ENCODE data around the gene SORL1. TPM values are rescaled to one million over a fixed set of nuclear protein-coding genes. Genes with fewer than 3 reads are reported as not detected.
A peak's percentile ranks its signal among the peaks of the same experiment; 100 is the strongest.
"Not testable (repeated sequence)": the region's sequence is repeated elsewhere in the genome, so short reads cannot be mapped to it uniquely, and the experiment has no call there.

SORL1 gene
- total RNA-seq, result 100 to 1,000 TPM; 115 to 116 TPM

GRCh38 chr11:121451986-121452608 lies at the start of gene SORL1:
SORL1 (plus strand) TSS chr11:121452314; CDS start chr11:121452332, 18 bp downstream.
- Mint-ChIP-seq H3K4me3 (peak within 1 kb of the TSS; percentile 94), H3K4me1 (peaks cover 86% of the 10 kb centered on the region), H3K27ac (peak within 1 kb of the TSS; percentile 90), H3K27me3 (no peaks in the 10 kb centered on the region), H3K9me3 (no peaks in the 10 kb centered on the region), H3K36me3 (ENCODE audit: low read depth) (peaks cover 55% of the 10 kb centered on the region)
- ChIA-PET CTCF (interaction anchor here (0.6 to 4.6 kb wide), 12 partner anchors 10 to 200 kb away, joined by 3 to 91 read pairs (median 4); no protein-coding TSS in a partner anchor), POLR2A (interaction anchor here (0.6 to 5.7 kb wide), 14 partner anchors 12 to 160 kb away, joined by 3 to 187 read pairs (median 5); partner anchors contain the start of gene SC5D)
- peak; percentile 78 for DNase-seq

GRCh38 chr11:121405646-121406045 lies 46.5 kb upstream of the SORL1 start:
- Mint-ChIP-seq H3K36me3 (ENCODE audit: low read depth) (peaks cover 3% of the 10 kb centered on the region), H3K27me3 (no peaks in the 10 kb centered on the region), H3K9me3 (peaks cover 9% of the 10 kb centered on the region), H3K4me3 (no peak overlapping the region), H3K27ac (no peak overlapping the region), H3K4me1 (peaks cover 2% of the 10 kb centered on the region)
- POLR2A ChIA-PET, result interaction anchor here (0.8 to 1.4 kb wide), 2 partner anchors 22 to 27 kb away, joined by 3 to 4 read pairs; no protein-coding TSS in a partner anchor
- DNase-seq, result no peak
- CTCF ChIA-PET, result interaction anchor here (0.6 to 1.3 kb wide), 2 partner anchors 12 to 14 kb away, joined by 3 read pairs; no protein-coding TSS in a partner anchor

GRCh38 chr11:121406291-121406690 lies 45.8 kb upstream of the SORL1 start:
- no peak overlapping the region for H3K4me3 Mint-ChIP-seq
- peaks cover 3% of the 10 kb centered on the region for H3K36me3 Mint-ChIP-seq (ENCODE audit: low read depth)
- DNase-seq, result no peak
- H3K27me3 Mint-ChIP-seq, result no peaks in the 10 kb centered on the region
- ChIA-PET CTCF (interaction anchor here (0.8 to 1.3 kb wide), 2 partner anchors 13 to 79 kb away, joined by 3 read pairs; no protein-coding TSS in a partner anchor), POLR2A (interaction anchor here (1.4 kb wide), 1 partner anchor 21 kb away, joined by 3 read pairs; no protein-coding TSS in a partner anchor)
- H3K4me1 Mint-ChIP-seq, result peaks cover 5% of the 10 kb centered on the region
- H3K27ac Mint-ChIP-seq, result no peak overlapping the region
- H3K9me3 Mint-ChIP-seq, result peaks cover 9% of the 10 kb centered on the region

GRCh38 chr11:121408830-121409229 lies 43.3 kb upstream of the SORL1 start:
- DNase-seq, result no peak
- H3K36me3 Mint-ChIP-seq (ENCODE audit: low read depth), result no peaks in the 10 kb centered on the region
- no peak overlapping the region for H3K4me3 Mint-ChIP-seq
- no peak overlapping the region for H3K27ac Mint-ChIP-seq
- H3K4me1 Mint-ChIP-seq, result peaks cover 11% of the 10 kb centered on the region
- H3K27me3 Mint-ChIP-seq, result no peaks in the 10 kb centered on the region
- POLR2A ChIA-PET, result no interaction called here
- CTCF ChIA-PET, result interaction anchor here (0.8 kb wide), 1 partner anchor 16 kb away, joined by 3 read pairs; no protein-coding TSS in a partner anchor
- no peaks in the 10 kb centered on the region for H3K9me3 Mint-ChIP-seq

GRCh38 chr11:121410041-121410440 lies 42.1 kb upstream of the SORL1 start:
- DNase-seq; CTCF ChIA-PET; POLR2A ChIA-PET; H3K27ac Mint-ChIP-seq; H3K4me3 Mint-ChIP-seq; H3K36me3 Mint-ChIP-seq (ENCODE audit: low read depth); H3K27me3 Mint-ChIP-seq; H3K9me3 Mint-ChIP-seq: not testable (repeated sequence)
- H3K4me1 Mint-ChIP-seq, result peaks cover 12% of the 10 kb centered on the region

- DNase-seq; H3K27me3 Mint-ChIP-seq; H3K9me3 Mint-ChIP-seq; H3K27ac Mint-ChIP-seq; H3K36me3 Mint-ChIP-seq (ENCODE audit: low read depth); POLR2A ChIA-PET; H3K4me3 Mint-ChIP-seq: not testable (repeated sequence)
- H3K4me1 Mint-ChIP-seq, result peaks cover 22% of the 10 kb centered on the region
- CTCF ChIA-PET, result interaction anchor here (1.5 kb wide), 1 partner anchor 40 kb away, joined by 4 read pairs; no protein-coding TSS in a partner anchor
Measured at GRCh38 chr11:121411330-121411729, 40.8 kb upstream of the SORL1 start.

GRCh38 chr11:121412000-121412587 lies 40.0 kb upstream of the SORL1 start:
- Mint-ChIP-seq H3K4me1 (peaks cover 28% of the 10 kb centered on the region), H3K27ac (no peak overlapping the region), H3K36me3 (ENCODE audit: low read depth) (no peaks in the 10 kb centered on the region), H3K9me3 (no peaks in the 10 kb centered on the region), H3K4me3 (no peak overlapping the region), H3K27me3 (no peaks in the 10 kb centered on the region)
- POLR2A ChIA-PET, result no interaction called here
- DNase-seq, result no peak
- CTCF ChIA-PET, result interaction anchor here (1.5 kb wide), 1 partner anchor 39 kb away, joined by 4 read pairs; no protein-coding TSS in a partner anchor

GRCh38 chr11:121412711-121413415 lies 39.3 kb upstream of the SORL1 start:
- Mint-ChIP-seq H3K36me3 (ENCODE audit: low read depth) (no peaks in the 10 kb centered on the region), H3K27ac (no peak overlapping the region), H3K4me3 (no peak overlapping the region), H3K4me1 (peaks cover 34% of the 10 kb centered on the region), H3K9me3 (no peaks in the 10 kb centered on the region), H3K27me3 (no peaks in the 10 kb centered on the region)
- ChIA-PET POLR2A (no interaction called here), CTCF (no interaction called here)
- no peak for DNase-seq

GRCh38 chr11:121414141-121414913 lies 37.8 kb upstream of the SORL1 start:
- Mint-ChIP-seq H3K27ac (no peak overlapping the region), H3K4me1 (peaks cover 49% of the 10 kb centered on the region)

GRCh38 chr11:121415856-121416255 lies 36.3 kb upstream of the SORL1 start:
- H3K4me3 Mint-ChIP-seq, result no peak overlapping the region
- peaks cover 7% of the 10 kb centered on the region for H3K36me3 Mint-ChIP-seq (ENCODE audit: low read depth)
- no peaks in the 10 kb centered on the region for H3K27me3 Mint-ChIP-seq
- ChIA-PET CTCF (no interaction called here), POLR2A (no interaction called here)
- DNase-seq, result no peak
- peak overlapping the region; percentile 47 for H3K27ac Mint-ChIP-seq
- H3K9me3 Mint-ChIP-seq, result no peaks in the 10 kb centered on the region
- peaks cover 57% of the 10 kb centered on the region for H3K4me1 Mint-ChIP-seq

More at GRCh38 chr11:121414141-121414913, 37.8 kb upstream of the SORL1 start:
- DNase-seq, result no peak
- no peak overlapping the region for H3K4me3 Mint-ChIP-seq
- peaks cover 3% of the 10 kb centered on the region for H3K36me3 Mint-ChIP-seq (ENCODE audit: low read depth)
- POLR2A ChIA-PET, result no interaction called here
- CTCF ChIA-PET, result no interaction called here
- H3K9me3 Mint-ChIP-seq, result no peaks in the 10 kb centered on the region
- H3K27me3 Mint-ChIP-seq, result no peaks in the 10 kb centered on the region

- H3K36me3 Mint-ChIP-seq (ENCODE audit: low read depth), result peaks cover 8% of the 10 kb centered on the region
- ChIA-PET CTCF (interaction anchor here (0.7 to 1.2 kb wide), 5 partner anchors 10 to 59 kb away, joined by 3 to 5 read pairs (median 3); no protein-coding TSS in a partner anchor), POLR2A (interaction anchor here (0.8 to 5.2 kb wide), 9 partner anchors 10 to 124 kb away, joined by 3 to 55 read pairs (median 5); partner anchors contain the start of genes SC5D, SORL1 and SORL1-AS1)
- H3K27me3 Mint-ChIP-seq, result no peaks in the 10 kb centered on the region
- H3K9me3 Mint-ChIP-seq, result no peaks in the 10 kb centered on the region
- peak overlapping the region; percentile 84 for H3K27ac Mint-ChIP-seq
- peak; percentile 75 for DNase-seq
- H3K4me3 Mint-ChIP-seq, result no peak overlapping the region
- peaks cover 68% of the 10 kb centered on the region for H3K4me1 Mint-ChIP-seq
Measured at GRCh38 chr11:121417055-121417551, 35.0 kb upstream of the SORL1 start.

- H3K4me3 Mint-ChIP-seq, result no peak overlapping the region
- ChIA-PET CTCF (interaction anchor here (0.7 to 1.2 kb wide), 6 partner anchors 10 to 129 kb away, joined by 3 to 5 read pairs (median 4); no protein-coding TSS in a partner anchor), POLR2A (interaction anchor here (0.6 to 5.2 kb wide), 10 partner anchors 10 to 125 kb away, joined by 3 to 55 read pairs (median 4); partner anchors contain the start of genes SC5D, SORL1 and SORL1-AS1)
- H3K9me3 Mint-ChIP-seq, result no peaks in the 10 kb centered on the region
- peak overlapping the region; percentile 84 for H3K27ac Mint-ChIP-seq
- DNase-seq, result no peak
- H3K36me3 Mint-ChIP-seq (ENCODE audit: low read depth), result peaks cover 8% of the 10 kb centered on the region
- H3K4me1 Mint-ChIP-seq, result peaks cover 71% of the 10 kb centered on the region
- no peaks in the 10 kb centered on the region for H3K27me3 Mint-ChIP-seq
Measured at GRCh38 chr11:121417607-121418006, 34.5 kb upstream of the SORL1 start.

All from activated CD4-positive, alpha-beta memory T cell treated with anti-CD3 and anti-CD28 coated beads, Interleukin-2, amount 10 ng/mL, durations not matched to agents 7 days and 5 days (primary cell).